Cardiac fibroblast (primary cell): ENCODE measurements around the gene GCNA.
A peak's percentile ranks its signal among the peaks of the same experiment; 100 is the strongest.

Experiments used
- DNase-seq, 2 donors: peaks; one replicate each; pipeline versions ENCODE4 v3.0.0 to v3.0.0-alpha.2; 2010; ENCODE audit warnings: low read depth in 2 of 2
- H3K4me3 ChIP-seq, 2 donors: replicated peaks in 1 of 2; 1 replicate in 1 of 2; 2 replicates in 1 of 2; pipeline ENCODE4 v1.5.1; 2011; ENCODE audit warnings: low read depth in 2 of 2, low read length in 2 of 2, mild to moderate bottlenecking in 2 of 2, moderate library complexity in 1 of 2
- TF ChIP-seq, protein P1 (sequence below): IDR thresholded peaks from one replicate; pipeline ENCODE4 v1.5.1; 2011; ENCODE audit warnings: low read depth, mild to moderate bottlenecking, low read length, inconsistent platforms

GCNA gene

DNA sequence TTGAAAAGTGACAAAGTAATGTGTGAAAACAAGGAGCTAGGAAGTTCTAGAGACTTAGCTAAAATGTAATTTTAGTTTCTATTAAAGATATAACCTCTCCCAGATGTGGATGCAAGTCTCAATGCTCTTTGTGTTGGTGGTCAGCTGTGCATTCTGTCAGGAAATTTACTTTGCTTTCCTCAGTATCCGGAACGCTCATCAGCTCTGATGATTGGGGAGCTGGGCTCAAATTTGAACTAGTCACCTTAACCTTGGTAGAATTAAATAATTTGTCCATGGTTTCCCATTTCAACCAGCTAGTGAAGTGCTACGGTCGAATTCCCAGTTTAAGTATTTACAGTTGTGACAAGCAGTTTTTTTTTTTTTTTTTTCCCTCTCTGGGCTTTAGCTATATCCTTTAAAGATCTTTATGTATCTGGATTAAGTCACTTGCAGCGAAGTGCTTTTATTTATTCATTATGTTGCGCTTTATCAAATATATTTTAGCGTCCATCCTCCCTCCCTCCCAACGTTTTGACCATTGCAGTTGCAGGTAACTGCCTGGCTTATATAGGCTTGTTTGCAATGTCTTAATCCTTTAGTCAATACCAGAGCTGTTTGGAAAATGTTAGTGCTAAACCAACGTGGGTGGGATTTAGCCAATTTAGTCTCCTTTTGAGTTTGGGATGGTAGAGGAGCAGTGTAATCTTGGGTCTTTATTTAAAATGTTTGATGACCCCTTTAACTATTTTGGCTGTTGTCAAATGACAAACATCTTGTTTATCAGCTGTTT, 43.3 kb upstream of the GCNA start:
- TF ChIP-seq, protein P1, sequence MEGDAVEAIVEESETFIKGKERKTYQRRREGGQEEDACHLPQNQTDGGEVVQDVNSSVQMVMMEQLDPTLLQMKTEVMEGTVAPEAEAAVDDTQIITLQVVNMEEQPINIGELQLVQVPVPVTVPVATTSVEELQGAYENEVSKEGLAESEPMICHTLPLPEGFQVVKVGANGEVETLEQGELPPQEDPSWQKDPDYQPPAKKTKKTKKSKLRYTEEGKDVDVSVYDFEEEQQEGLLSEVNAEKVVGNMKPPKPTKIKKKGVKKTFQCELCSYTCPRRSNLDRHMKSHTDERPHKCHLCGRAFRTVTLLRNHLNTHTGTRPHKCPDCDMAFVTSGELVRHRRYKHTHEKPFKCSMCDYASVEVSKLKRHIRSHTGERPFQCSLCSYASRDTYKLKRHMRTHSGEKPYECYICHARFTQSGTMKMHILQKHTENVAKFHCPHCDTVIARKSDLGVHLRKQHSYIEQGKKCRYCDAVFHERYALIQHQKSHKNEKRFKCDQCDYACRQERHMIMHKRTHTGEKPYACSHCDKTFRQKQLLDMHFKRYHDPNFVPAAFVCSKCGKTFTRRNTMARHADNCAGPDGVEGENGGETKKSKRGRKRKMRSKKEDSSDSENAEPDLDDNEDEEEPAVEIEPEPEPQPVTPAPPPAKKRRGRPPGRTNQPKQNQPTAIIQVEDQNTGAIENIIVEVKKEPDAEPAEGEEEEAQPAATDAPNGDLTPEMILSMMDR = no peak
- peak overlapping the region; percentile 80 to 84 for H3K4me3 ChIP-seq

DNA sequence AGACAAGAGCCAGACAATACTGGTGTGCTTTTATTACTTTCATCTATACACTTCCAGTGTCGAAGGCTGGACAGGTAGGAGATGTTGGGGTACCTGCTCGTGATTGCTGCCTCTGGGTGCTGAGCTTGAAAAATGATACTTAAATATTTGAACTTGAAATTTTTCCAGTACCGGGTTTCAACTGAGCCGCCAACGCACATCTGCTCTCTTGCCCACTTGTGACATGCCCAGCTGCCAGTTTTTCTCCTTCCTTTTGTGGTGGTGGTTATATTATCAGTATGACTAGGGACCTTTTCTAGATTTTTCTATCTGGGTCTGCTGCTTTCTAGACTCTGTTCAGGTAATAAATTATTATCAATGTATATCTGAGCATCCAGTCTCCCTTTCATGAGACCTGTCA, 42.0 kb upstream of the GCNA start:
- no peak for DNase-seq
- H3K4me3 ChIP-seq = peak overlapping the region; percentile 8 to 33
- TF ChIP-seq, protein P1 = no peak

More for the DNA sequence above, 43.3 kb upstream of the GCNA start:
- no peak for DNase-seq

DNA sequence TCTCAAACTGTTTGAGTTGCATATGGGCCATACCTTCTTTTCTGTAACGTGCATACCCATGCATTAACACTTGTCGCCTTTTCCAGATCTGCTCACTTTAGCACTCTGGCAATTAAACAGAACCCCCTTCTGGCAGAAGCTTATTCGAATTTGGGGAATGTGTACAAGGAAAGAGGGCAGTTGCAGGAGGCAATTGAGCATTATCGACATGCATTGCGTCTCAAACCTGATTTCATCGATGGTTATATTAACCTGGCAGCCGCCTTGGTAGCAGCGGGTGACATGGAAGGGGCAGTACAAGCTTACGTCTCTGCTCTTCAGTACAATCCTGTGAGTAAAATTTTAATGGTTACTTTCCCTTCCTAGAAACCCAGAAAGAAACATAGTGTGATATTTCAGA, 40.5 kb upstream of the GCNA start:
- no peak overlapping the region for H3K4me3 ChIP-seq
- TF ChIP-seq, protein P1 = no peak
- no peak for DNase-seq

DNA sequence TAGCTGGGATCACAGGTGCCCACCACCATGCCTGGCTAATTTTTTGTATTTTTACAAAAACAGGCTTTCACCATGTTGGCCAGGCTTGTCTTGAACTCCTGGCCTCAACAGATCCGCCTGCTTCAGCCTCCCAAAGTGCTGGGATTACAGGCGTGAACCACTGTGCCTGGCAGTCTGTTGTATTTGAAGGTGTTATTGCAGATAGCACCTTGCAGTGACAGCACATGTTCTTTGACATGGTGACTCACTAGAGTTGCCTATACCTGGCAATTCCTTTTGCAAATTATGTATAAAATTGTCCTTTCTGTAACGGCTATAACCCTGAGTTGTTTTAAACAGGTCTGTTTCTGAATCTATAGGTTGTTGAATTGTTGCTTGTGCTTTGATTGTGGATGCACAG, 37.4 kb upstream of the GCNA start:
- TF ChIP-seq, protein P1 = no peak
- no peak for DNase-seq

DNA sequence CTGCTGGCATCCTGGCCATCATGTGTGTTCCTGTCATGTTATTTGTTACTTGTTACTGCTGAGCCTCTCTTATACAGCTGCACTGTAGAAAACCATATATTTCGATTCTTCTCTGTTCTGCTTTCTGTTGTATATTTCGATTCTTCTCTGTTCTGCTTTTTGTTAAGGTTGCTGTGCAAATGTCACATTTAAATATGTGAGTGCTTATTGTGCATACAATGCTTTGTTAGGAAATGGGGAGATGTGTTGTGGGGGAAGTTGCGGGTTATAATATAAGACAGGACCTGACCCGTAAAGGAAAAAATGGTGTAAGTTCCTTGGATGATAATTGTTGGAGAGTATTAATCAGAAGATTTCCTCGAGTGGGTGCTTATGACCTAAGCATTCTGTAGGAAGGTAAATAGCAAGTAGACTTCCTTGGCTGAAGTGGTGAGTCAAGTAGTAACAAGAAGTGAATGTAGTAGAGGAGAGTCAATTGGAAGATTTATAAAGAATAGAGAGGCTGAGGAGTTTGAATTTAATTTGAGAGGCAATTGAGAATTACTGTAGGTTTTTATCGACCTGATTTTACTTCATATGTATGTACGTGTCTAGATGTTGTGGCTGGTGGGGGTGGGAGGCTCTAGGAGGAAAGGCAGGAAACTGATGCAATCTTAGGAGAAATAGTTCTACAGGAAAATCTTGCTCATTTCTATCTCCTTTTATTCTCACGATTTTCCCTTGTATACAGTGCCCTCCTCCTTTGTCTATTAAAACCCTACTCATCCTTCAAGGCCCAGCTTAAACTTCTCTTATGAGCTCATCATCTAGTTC, 36.8 kb upstream of the GCNA start:
- TF ChIP-seq, protein P1 = no peak
- no peak overlapping the region for H3K4me3 ChIP-seq
- peak; percentile 65 to 77 for DNase-seq

More for the DNA sequence above, 37.4 kb upstream of the GCNA start:
- no peak overlapping the region for H3K4me3 ChIP-seq

DNA sequence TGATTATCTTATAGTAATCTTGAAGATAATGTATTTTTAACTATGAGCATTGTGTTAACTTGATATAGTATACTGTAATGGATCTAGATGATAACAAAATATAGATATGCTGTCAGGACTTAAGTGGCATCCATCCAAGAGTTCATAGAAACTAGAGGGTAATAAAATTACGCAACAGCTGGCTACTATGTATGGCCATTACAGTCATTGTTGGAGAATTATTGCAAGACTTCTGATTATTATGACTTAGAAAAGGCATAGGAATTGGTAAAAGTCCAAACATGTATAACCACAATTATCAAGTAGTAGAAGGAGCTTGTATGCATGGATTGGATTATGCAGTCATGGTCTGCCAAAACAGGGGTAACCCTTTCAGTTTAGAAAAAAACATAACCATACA, 35.8 kb upstream of the GCNA start:
- DNase-seq = peak; percentile 74 to 75
- no peak overlapping the region for H3K4me3 ChIP-seq
- TF ChIP-seq, protein P1 = no peak
